HEK293 (cell line): Measurements from ENCODE around the gene AFAP1L2.

Source experiments
- CTCF ChIA-PET: fragments of 350-600 bp; formaldehyde crosslinking; extraction: SDS; loops from one replicate; lab custom pipeline; 2021; ENCODE audit warnings: antibody characterized with exemption; lab: Yijun Ruan, JAX
- POLR2A ChIA-PET: fragments of 300-600 bp; formaldehyde crosslinking; extraction: SDS; loops from one replicate; lab custom pipeline; 2020; ENCODE audit warnings: antibody characterized with exemption, inconsistent platforms; lab: Yijun Ruan, JAX
- H3K27ac ChIP-seq: fragments of 200-500 bp; sonication (Bioruptor generic); 2 replicates; pipeline ENCODE4 v1.5.1; 2014; ENCODE audit warnings: low read depth, low read length, control low read depth, inconsistent platforms; ENCODE audit errors: extremely low read depth
- H3K36me3 ChIP-seq, 2 experiments: fragments of 200-500 bp in 1 of 2; sonication (Bioruptor generic) in 1 of 2; 1 replicate in 1 of 2; 2 replicates in 1 of 2; pipeline ENCODE4 v1.5.1; 2014 to 2017; ENCODE audit warnings: inconsistent platforms in 2 of 2, low read length in 2 of 2; ENCODE audit not compliant: control insufficient read depth in 2 of 2, insufficient read depth in 1 of 2
- H3K4me1 ChIP-seq: fragments of 200-500 bp; sonication (Bioruptor generic); 2 replicates; pipeline ENCODE4 v1.5.1; 2014; ENCODE audit warnings: mild to moderate bottlenecking, low read length, inconsistent platforms; ENCODE audit not compliant: control insufficient read depth, insufficient read depth
- H3K4me3 ChIP-seq: 2 replicates; pipeline ENCODE4 v1.5.1; 2011; ENCODE audit warnings: low read depth, mild to moderate bottlenecking, control low read depth, low read length, moderate library complexity
- H3K9me3 ChIP-seq: fragments of 200-500 bp; sonication (Bioruptor generic); 2 replicates; pipeline ENCODE4 v1.5.1; 2014; ENCODE audit warnings: low read depth, low read length, inconsistent platforms; ENCODE audit not compliant: control insufficient read depth, insufficient read depth
- BCL11B ChIP-seq: fragments of 450-650 bp; formaldehyde crosslinking; IDR thresholded peaks from 2 replicates; pipeline ENCODE4 v1.5.1; 2016; ENCODE audit warnings: low read depth, missing biosample characterization, missing genetic modification characterization
- FEZF1 ChIP-seq: fragments of 450-650 bp; formaldehyde crosslinking; IDR thresholded peaks from 2 replicates; pipeline ENCODE4 v1.5.1; 2016; ENCODE audit warnings: missing biosample characterization, missing genetic modification characterization
- KLF7 ChIP-seq: fragments of 450-650 bp; formaldehyde crosslinking; IDR thresholded peaks from 2 replicates; pipeline ENCODE4 v1.5.1; 2016; ENCODE audit warnings: missing biosample characterization, missing genetic modification characterization, borderline replicate concordance
- OSR2 ChIP-seq: fragments of 450-650 bp; formaldehyde crosslinking; IDR thresholded peaks from 2 replicates; pipeline ENCODE4 v1.5.1; 2016; ENCODE audit warnings: missing biosample characterization, missing genetic modification characterization
- REPIN1 ChIP-seq: fragments of 450-650 bp; formaldehyde crosslinking; IDR thresholded peaks from 2 replicates; pipeline ENCODE4 v1.5.1; 2017; ENCODE audit warnings: missing biosample characterization, missing genetic modification characterization, low read depth
- ZBTB8A ChIP-seq: fragments of 450-650 bp; formaldehyde crosslinking; IDR thresholded peaks from 2 replicates; pipeline ENCODE4 v1.5.1; 2016; ENCODE audit warnings: missing biosample characterization, missing genetic modification characterization
- ZNF37A ChIP-seq: fragments of 450-650 bp; IDR thresholded peaks from 2 replicates; pipeline ENCODE4 v1.5.1; 2018; ENCODE audit warnings: missing biosample characterization, missing genetic modification characterization
- ZNF514 ChIP-seq: fragments of 450-650 bp; formaldehyde crosslinking; IDR thresholded peaks from 2 replicates; pipeline ENCODE4 v1.5.1; 2016; ENCODE audit warnings: missing biosample characterization, missing genetic modification characterization
- ZNF548 ChIP-seq: fragments of 450-650 bp; formaldehyde crosslinking; IDR thresholded peaks from 2 replicates; pipeline ENCODE4 v1.5.1; 2016; ENCODE audit warnings: missing biosample characterization, missing genetic modification characterization
- ZNF585B ChIP-seq: fragments of 450-650 bp; formaldehyde crosslinking; IDR thresholded peaks from 2 replicates; pipeline ENCODE4 v1.5.1; 2016; ENCODE audit warnings: missing biosample characterization, missing genetic modification characterization
- ZNF623 ChIP-seq: fragments of 450-650 bp; formaldehyde crosslinking; IDR thresholded peaks from 2 replicates; pipeline ENCODE4 v1.5.1; 2016; ENCODE audit warnings: missing biosample characterization, missing genetic modification characterization
- ZNF629 ChIP-seq: fragments of 450-650 bp; formaldehyde crosslinking; IDR thresholded peaks from 2 replicates; pipeline ENCODE4 v1.5.1; 2017; ENCODE audit warnings: missing biosample characterization, missing genetic modification characterization
- ZNF707 ChIP-seq: fragments of 450-650 bp; formaldehyde crosslinking; IDR thresholded peaks from 2 replicates; pipeline ENCODE4 v1.5.1; 2016; ENCODE audit warnings: missing biosample characterization, missing genetic modification characterization
- ZSCAN30 ChIP-seq: fragments of 450-650 bp; IDR thresholded peaks from 2 replicates; pipeline ENCODE4 v1.5.1; 2018; ENCODE audit warnings: missing biosample characterization, mild to moderate bottlenecking, missing genetic modification characterization, moderate library complexity
- TF ChIP-seq, protein P1 (sequence below): fragments of 450-650 bp; IDR thresholded peaks from 2 replicates; pipeline ENCODE4 v1.5.1; 2018; ENCODE audit warnings: missing biosample characterization, missing genetic modification characterization
- TF ChIP-seq, protein P2 (sequence below): fragments of 450-650 bp; formaldehyde crosslinking; IDR thresholded peaks from 2 replicates; pipeline ENCODE4 v1.5.1; 2016; ENCODE audit warnings: missing biosample characterization, missing genetic modification characterization
- TF ChIP-seq, protein P3 (sequence below): fragments of 450-650 bp; formaldehyde crosslinking; IDR thresholded peaks from 2 replicates; pipeline ENCODE4 v1.5.1; 2016; ENCODE audit warnings: missing biosample characterization, missing genetic modification characterization
- TF ChIP-seq, protein P4 (sequence below): fragments of 450-650 bp; formaldehyde crosslinking; IDR thresholded peaks from 2 replicates; pipeline ENCODE4 v1.5.1; 2016; ENCODE audit warnings: missing biosample characterization, missing genetic modification characterization
- TF ChIP-seq, protein P5 (sequence below): fragments of 450-650 bp; formaldehyde crosslinking; IDR thresholded peaks from 2 replicates; pipeline ENCODE4 v1.5.1; 2016; ENCODE audit warnings: missing biosample characterization, missing genetic modification characterization
- TF ChIP-seq, protein P6 (sequence below): fragments of 450-650 bp; formaldehyde crosslinking; IDR thresholded peaks from 2 replicates; pipeline ENCODE4 v1.5.0; 2017; ENCODE audit warnings: missing biosample characterization, missing genetic modification characterization, borderline replicate concordance

Gene AFAP1L2

DNA sequence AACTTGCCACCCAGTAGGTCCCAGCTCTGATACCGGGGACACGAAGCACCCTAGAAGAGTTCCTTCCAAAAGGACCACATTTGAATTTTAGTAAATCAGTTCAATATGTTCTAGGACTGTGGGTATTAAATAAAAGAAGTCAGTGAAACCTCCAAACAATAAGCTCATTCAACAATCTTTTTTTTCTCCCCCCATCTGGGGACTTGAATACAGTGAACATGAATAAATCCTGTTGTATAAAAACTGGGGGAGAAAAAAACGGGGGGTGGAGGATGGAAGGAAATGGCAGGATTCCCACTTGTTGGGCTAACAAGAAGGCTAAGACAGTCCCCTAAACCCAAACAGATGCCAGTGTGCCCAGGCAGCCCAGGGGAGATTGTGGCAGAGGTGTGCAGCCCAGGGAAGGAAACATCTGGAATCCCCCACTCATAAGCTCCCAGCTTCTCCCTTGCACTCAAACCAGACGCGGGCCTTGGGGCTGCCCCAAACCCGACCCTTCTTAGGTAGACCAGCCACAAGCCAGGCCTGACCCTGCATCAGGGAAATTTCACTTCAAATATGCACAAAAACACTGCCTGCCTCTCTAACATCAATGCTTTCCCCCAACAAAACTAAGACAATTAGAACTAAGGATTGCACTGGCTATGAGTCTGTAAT lies 8.8 kb downstream of the AFAP1L2 start:
- POLR2A ChIA-PET: no interaction called here
- TF ChIP-seq OSR2: no peak
- TF ChIP-seq, protein P1, sequence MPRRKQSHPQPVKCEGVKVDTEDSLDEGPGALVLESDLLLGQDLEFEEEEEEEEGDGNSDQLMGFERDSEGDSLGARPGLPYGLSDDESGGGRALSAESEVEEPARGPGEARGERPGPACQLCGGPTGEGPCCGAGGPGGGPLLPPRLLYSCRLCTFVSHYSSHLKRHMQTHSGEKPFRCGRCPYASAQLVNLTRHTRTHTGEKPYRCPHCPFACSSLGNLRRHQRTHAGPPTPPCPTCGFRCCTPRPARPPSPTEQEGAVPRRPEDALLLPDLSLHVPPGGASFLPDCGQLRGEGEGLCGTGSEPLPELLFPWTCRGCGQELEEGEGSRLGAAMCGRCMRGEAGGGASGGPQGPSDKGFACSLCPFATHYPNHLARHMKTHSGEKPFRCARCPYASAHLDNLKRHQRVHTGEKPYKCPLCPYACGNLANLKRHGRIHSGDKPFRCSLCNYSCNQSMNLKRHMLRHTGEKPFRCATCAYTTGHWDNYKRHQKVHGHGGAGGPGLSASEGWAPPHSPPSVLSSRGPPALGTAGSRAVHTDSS (tag by site-specific recombination): no peak
- no peak for TF ChIP-seq ZNF623
- TF ChIP-seq REPIN1 (tag by site-specific recombination): no peak
- no peak for TF ChIP-seq BCL11B (tag by site-specific recombination)
- TF ChIP-seq, protein P2, sequence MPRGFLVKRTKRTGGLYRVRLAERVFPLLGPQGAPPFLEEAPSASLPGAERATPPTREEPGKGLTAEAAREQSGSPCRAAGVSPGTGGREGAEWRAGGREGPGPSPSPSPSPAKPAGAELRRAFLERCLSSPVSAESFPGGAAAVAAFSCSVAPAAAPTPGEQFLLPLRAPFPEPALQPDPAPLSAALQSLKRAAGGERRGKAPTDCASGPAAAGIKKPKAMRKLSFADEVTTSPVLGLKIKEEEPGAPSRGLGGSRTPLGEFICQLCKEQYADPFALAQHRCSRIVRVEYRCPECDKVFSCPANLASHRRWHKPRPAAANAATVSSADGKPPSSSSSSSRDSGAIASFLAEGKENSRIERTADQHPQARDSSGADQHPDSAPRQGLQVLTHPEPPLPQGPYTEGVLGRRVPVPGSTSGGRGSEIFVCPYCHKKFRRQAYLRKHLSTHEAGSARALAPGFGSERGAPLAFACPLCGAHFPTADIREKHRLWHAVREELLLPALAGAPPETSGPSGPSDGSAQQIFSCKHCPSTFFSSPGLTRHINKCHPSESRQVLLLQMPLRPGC (tag by site-specific recombination): no peak
- TF ChIP-seq, protein P3, sequence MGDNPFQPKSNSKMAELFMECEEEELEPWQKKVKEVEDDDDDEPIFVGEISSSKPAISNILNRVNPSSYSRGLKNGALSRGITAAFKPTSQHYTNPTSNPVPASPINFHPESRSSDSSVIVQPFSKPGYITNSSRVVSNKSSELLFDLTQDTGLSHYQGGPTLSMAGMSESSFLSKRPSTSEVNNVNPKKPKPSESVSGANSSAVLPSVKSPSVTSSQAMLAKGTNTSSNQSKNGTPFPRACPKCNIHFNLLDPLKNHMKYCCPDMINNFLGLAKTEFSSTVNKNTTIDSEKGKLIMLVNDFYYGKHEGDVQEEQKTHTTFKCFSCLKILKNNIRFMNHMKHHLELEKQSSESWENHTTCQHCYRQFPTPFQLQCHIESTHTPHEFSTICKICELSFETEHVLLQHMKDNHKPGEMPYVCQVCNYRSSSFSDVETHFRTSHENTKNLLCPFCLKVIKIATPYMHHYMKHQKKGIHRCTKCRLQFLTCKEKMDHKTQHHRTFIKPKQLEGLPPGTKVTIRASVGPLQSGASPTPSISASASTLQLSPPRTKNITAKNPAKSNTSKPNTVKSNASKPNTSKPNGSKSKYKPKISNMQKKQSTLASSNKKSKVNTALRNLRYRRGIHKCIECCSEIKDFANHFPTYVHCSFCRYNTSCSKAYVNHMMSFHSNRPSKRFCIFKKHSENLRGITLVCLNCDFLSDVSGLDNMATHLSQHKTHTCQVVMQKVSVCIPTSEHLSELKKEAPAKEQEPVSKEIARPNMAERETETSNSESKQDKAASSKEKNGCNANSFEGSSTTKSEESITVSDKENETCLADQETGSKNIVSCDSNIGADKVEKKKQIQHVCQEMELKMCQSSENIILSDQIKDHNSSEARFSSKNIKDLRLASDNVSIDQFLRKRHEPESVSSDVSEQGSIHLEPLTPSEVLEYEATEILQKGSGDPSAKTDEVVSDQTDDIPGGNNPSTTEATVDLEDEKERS (tag by site-specific recombination): no peak
- TF ChIP-seq ZNF585B: no peak
- TF ChIP-seq ZNF629: no peak
- TF ChIP-seq, protein P4, sequence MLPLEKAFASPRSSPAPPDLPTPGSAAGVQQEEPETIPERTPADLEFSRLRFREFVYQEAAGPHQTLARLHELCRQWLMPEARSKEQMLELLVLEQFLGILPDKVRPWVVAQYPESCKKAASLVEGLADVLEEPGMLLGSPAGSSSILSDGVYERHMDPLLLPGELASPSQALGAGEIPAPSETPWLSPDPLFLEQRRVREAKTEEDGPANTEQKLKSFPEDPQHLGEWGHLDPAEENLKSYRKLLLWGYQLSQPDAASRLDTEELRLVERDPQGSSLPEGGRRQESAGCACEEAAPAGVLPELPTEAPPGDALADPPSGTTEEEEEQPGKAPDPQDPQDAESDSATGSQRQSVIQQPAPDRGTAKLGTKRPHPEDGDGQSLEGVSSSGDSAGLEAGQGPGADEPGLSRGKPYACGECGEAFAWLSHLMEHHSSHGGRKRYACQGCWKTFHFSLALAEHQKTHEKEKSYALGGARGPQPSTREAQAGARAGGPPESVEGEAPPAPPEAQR (tag by site-specific recombination): no peak
- TF ChIP-seq ZNF514 (tag by site-specific recombination): no peak
- TF ChIP-seq ZSCAN30 (tag by site-specific recombination): no peak
- TF ChIP-seq, protein P5, sequence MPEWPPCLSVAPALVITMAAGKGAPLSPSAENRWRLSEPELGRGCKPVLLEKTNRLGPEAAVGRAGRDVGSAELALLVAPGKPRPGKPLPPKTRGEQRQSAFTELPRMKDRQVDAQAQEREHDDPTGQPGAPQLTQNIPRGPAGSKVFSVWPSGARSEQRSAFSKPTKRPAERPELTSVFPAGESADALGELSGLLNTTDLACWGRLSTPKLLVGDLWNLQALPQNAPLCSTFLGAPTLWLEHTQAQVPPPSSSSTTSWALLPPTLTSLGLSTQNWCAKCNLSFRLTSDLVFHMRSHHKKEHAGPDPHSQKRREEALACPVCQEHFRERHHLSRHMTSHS (tag by site-specific recombination): no peak
- TF ChIP-seq ZBTB8A (tag by site-specific recombination): no peak
- no peak for TF ChIP-seq FEZF1
- TF ChIP-seq ZNF707: no peak
- no peak for TF ChIP-seq ZNF37A (tag by site-specific recombination)
- TF ChIP-seq, protein P6, sequence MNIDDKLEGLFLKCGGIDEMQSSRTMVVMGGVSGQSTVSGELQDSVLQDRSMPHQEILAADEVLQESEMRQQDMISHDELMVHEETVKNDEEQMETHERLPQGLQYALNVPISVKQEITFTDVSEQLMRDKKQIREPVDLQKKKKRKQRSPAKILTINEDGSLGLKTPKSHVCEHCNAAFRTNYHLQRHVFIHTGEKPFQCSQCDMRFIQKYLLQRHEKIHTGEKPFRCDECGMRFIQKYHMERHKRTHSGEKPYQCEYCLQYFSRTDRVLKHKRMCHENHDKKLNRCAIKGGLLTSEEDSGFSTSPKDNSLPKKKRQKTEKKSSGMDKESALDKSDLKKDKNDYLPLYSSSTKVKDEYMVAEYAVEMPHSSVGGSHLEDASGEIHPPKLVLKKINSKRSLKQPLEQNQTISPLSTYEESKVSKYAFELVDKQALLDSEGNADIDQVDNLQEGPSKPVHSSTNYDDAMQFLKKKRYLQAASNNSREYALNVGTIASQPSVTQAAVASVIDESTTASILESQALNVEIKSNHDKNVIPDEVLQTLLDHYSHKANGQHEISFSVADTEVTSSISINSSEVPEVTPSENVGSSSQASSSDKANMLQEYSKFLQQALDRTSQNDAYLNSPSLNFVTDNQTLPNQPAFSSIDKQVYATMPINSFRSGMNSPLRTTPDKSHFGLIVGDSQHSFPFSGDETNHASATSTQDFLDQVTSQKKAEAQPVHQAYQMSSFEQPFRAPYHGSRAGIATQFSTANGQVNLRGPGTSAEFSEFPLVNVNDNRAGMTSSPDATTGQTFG (tag by site-specific recombination): no peak
- TF ChIP-seq KLF7 (tag by site-specific recombination): no peak
- no peak for TF ChIP-seq ZNF548 (tag by site-specific recombination)
- H3K36me3 ChIP-seq: no peaks in the 10 kb centered on the region
- no peak overlapping the region for H3K4me3 ChIP-seq
- H3K4me1 ChIP-seq: no peaks in the 10 kb centered on the region
- H3K9me3 ChIP-seq: no peaks in the 10 kb centered on the region
- CTCF ChIA-PET: interaction anchor here (0.7 to 1.2 kb wide), 2 partner anchors 91 to 688 kb away, joined by 4 to 5 read pairs; no protein-coding TSS in a partner anchor
- H3K27ac ChIP-seq: no peak overlapping the region
